ENCODE measurements around the gene PLA2G6.

The PLA2G6 gene

GRCh38 chr22:38142606-38143005, 39.0 kb downstream of the PLA2G6 start:
- Histone ChIP-seq H3K4me1 (ENCODE audit: control insufficient read depth, insufficient read depth, low read length) (peaks cover 6% of the 10 kb centered on the region), H3K9me3 (ENCODE audit: control insufficient read depth, low read length) (no peaks in the 10 kb centered on the region), H3K36me3 (ENCODE audit: control insufficient read depth, insufficient read depth, low read length) (peaks cover 6% of the 10 kb centered on the region), H3K27me3 (ENCODE audit: control insufficient read depth, insufficient read depth, low read length) (no peaks in the 10 kb centered on the region), H3K4me3 (ENCODE audit: low read length) (no peak overlapping the region), H3K9ac (ENCODE audit: low read length) (no peak overlapping the region)

DNA sequence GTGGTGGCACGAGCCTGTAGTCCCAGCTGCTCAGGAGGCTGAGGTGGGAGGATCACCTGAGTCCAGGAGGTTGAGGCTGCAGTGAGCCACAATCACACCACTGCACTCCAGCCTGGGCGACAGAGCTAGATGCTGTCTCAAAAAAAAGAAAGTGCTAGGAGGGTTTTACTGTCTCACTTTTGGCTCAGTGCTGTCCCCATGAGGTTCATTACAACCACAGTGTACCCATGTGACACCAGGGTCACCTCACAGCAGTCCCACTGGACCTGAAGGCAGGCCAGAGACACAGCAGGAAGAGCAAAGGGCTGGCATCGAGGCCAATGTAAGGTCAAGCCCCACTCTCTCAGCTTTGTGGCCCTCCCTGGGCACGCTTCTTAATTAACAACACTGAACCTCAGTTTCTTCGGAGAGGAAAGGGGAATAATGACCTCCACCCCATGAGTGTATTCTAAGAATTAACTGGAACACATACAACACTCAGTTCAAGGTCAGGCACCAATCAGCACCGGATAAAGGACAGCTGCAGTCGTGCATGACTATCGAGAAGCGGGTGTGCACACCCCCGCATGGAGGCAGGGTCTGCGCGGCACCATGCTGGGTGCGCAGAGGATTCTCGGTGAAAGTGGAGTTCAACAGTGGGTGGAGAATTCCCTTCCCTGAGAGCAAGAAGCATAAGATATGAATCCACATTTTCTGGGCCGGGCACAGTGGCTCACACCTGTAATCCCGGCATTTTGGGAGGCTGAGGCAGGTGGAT, 40.2 kb downstream of the PLA2G6 start:
- Histone ChIP-seq H3K9ac (ENCODE audit: low read length) (no peak overlapping the region), H3K36me3 (ENCODE audit: control insufficient read depth, insufficient read depth, low read length) (peaks cover 6% of the 10 kb centered on the region), H3K27me3 (ENCODE audit: control insufficient read depth, insufficient read depth, low read length) (no peaks in the 10 kb centered on the region), H3K4me1 (ENCODE audit: control insufficient read depth, insufficient read depth, low read length) (no peaks in the 10 kb centered on the region), H3K9me3 (ENCODE audit: control insufficient read depth, low read length) (no peaks in the 10 kb centered on the region), H3K4me3 (ENCODE audit: low read length) (no peak overlapping the region)

GRCh38 chr22:38139901-38140300, 41.7 kb downstream of the PLA2G6 start:
- no peaks in the 10 kb centered on the region for H3K9me3 ChIP-seq (ENCODE audit: control insufficient read depth, low read length)
- H3K27me3 ChIP-seq (ENCODE audit: control insufficient read depth, insufficient read depth, low read length), result no peaks in the 10 kb centered on the region
- peaks cover 6% of the 10 kb centered on the region for H3K36me3 ChIP-seq (ENCODE audit: control insufficient read depth, insufficient read depth, low read length)
- H3K4me1 ChIP-seq (ENCODE audit: control insufficient read depth, insufficient read depth, low read length), result peaks cover 4% of the 10 kb centered on the region
- no peak overlapping the region for H3K4me3 ChIP-seq (ENCODE audit: low read length)
- H3K9ac ChIP-seq (ENCODE audit: low read length), result no peak overlapping the region

DNA sequence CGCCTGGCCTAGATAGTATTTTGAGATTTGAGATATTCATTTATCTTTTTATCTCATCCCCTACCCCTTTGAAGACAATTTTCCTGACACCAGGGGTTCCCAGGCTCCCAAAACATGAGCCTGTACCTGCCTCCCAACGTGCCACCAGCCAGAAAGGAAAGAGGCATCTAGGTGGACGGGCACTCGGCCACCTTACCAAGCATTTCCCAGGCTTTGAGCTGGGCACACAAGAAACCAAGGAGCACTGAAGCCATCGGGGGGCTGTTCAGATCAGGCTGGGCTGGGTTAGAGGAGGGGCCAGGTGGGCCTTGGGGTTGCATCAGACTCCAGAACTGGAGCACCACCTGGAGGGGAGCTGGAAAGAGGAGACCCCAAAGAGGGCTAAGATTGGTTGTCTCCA, 42.7 kb downstream of the PLA2G6 start:
- H3K4me1 ChIP-seq (ENCODE audit: control insufficient read depth, insufficient read depth, low read length), result peaks cover 4% of the 10 kb centered on the region
- H3K36me3 ChIP-seq (ENCODE audit: control insufficient read depth, insufficient read depth, low read length), result peaks cover 6% of the 10 kb centered on the region
- H3K9ac ChIP-seq (ENCODE audit: low read length), result no peak overlapping the region
- no peaks in the 10 kb centered on the region for H3K9me3 ChIP-seq (ENCODE audit: control insufficient read depth, low read length)
- H3K27me3 ChIP-seq (ENCODE audit: control insufficient read depth, insufficient read depth, low read length), result no peaks in the 10 kb centered on the region
- H3K4me3 ChIP-seq (ENCODE audit: low read length), result no peak overlapping the region

GRCh38 chr22:38137876-38138687, 43.5 kb downstream of the PLA2G6 start:
- H3K4me1 ChIP-seq (ENCODE audit: control insufficient read depth, insufficient read depth, low read length), result peaks cover 4% of the 10 kb centered on the region

DNA sequence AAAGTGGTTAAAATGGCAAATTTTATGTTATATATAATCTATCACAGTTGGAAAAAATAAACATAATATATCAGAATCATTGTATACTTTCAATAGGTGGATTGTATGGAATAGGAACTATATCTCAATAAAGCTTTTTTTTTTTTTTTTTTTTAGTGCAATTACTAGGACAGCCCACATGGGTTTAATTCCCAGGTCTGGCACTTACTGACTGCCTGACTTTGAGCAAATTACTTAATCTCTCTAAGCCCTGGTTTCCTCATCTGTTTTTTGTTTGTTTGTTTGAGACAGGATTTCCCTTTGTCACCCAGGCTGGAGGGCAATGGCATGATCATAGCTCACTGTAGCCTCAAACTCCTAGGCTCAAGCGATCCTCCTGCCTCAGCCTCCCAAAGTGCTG, 45.0 kb downstream of the PLA2G6 start:
- H3K27me3 ChIP-seq (ENCODE audit: control insufficient read depth, insufficient read depth, low read length), result no peaks in the 10 kb centered on the region
- H3K9me3 ChIP-seq (ENCODE audit: control insufficient read depth, low read length), result no peaks in the 10 kb centered on the region
- H3K9ac ChIP-seq (ENCODE audit: low read length), result no peak overlapping the region
- no peak overlapping the region for H3K4me3 ChIP-seq (ENCODE audit: low read length)
- no peaks in the 10 kb centered on the region for H3K36me3 ChIP-seq (ENCODE audit: control insufficient read depth, insufficient read depth, low read length)
- peaks cover 4% of the 10 kb centered on the region for H3K4me1 ChIP-seq (ENCODE audit: control insufficient read depth, insufficient read depth, low read length)

More at GRCh38 chr22:38137876-38138687, 43.5 kb downstream of the PLA2G6 start:
- peaks cover 5% of the 10 kb centered on the region for H3K36me3 ChIP-seq (ENCODE audit: control insufficient read depth, insufficient read depth, low read length)
- no peaks in the 10 kb centered on the region for H3K27me3 ChIP-seq (ENCODE audit: control insufficient read depth, insufficient read depth, low read length)
- no peak overlapping the region for H3K4me3 ChIP-seq (ENCODE audit: low read length)
- H3K9me3 ChIP-seq (ENCODE audit: control insufficient read depth, low read length), result no peaks in the 10 kb centered on the region
- no peak overlapping the region for H3K9ac ChIP-seq (ENCODE audit: low read length)

DNA sequence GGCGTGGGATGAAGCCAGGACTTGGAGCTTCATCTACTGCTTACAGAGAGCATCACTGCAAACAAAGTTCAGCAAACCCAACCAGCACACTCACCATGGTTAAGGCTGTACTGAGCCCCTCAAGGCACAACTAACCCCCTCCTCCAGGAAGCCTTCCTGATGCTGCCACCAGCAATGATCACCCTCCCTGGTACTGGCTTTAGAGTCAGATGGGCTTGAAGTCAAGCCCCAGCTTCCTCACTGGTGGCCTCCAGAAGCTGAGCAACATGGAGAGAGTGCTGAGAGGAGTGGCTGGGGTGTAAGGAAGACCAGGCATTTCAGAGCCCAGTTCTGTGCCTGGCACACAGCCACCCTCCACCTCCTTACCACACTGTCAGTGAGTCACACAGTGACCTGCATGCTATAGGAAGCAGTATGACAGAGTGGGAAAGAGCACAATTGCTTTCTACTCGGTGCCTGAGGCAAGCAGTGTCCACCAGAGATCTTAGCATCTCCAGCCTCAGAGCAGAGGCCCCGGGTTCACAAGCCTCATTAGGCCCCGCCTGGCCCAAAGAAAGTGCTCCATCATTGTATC, 46.4 kb downstream of the PLA2G6 start:
- Histone ChIP-seq H3K9ac (ENCODE audit: low read length) (no peak overlapping the region), H3K27me3 (ENCODE audit: control insufficient read depth, insufficient read depth, low read length) (no peaks in the 10 kb centered on the region)

DNA sequence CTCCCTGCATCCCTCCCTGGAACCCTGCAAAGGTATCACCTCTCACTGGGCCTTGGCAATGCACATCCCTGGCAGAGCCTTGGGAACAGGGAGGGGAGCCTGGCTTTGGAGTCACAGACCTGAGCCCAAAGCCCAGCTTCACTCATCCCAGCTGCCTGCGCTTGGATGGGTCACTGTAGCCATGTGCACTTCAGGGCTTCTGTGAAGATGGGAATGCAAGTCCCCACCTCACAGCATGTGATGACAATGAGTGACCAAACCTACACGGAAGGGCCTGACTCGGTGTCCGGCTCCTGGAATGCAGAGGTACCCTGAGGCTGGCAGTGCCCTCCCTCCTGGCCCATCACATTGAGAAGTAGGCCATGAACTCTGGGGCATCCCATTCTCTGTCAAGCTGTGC, 48.3 kb downstream of the PLA2G6 start:
- Histone ChIP-seq H3K9ac (ENCODE audit: low read length) (no peak overlapping the region), H3K9me3 (ENCODE audit: control insufficient read depth, low read length) (no peaks in the 10 kb centered on the region), H3K4me3 (ENCODE audit: low read length) (no peak overlapping the region), H3K27me3 (ENCODE audit: control insufficient read depth, insufficient read depth, low read length) (no peaks in the 10 kb centered on the region), H3K36me3 (ENCODE audit: control insufficient read depth, insufficient read depth, low read length) (no peaks in the 10 kb centered on the region), H3K4me1 (ENCODE audit: control insufficient read depth, insufficient read depth, low read length) (peaks cover 4% of the 10 kb centered on the region)

More for the DNA sequence above, 46.4 kb downstream of the PLA2G6 start:
- H3K4me1 ChIP-seq (ENCODE audit: control insufficient read depth, insufficient read depth, low read length), result peaks cover 4% of the 10 kb centered on the region
- H3K9me3 ChIP-seq (ENCODE audit: control insufficient read depth, low read length), result no peaks in the 10 kb centered on the region
- H3K36me3 ChIP-seq (ENCODE audit: control insufficient read depth, insufficient read depth, low read length), result no peaks in the 10 kb centered on the region
- no peak overlapping the region for H3K4me3 ChIP-seq (ENCODE audit: low read length)

GRCh38 chr22:38132794-38133193, 48.8 kb downstream of the PLA2G6 start:
- Histone ChIP-seq H3K36me3 (ENCODE audit: control insufficient read depth, insufficient read depth, low read length) (no peaks in the 10 kb centered on the region), H3K9ac (ENCODE audit: low read length) (no peak overlapping the region), H3K27me3 (ENCODE audit: control insufficient read depth, insufficient read depth, low read length) (no peaks in the 10 kb centered on the region), H3K4me3 (ENCODE audit: low read length) (no peak overlapping the region), H3K9me3 (ENCODE audit: control insufficient read depth, low read length) (no peaks in the 10 kb centered on the region), H3K4me1 (ENCODE audit: control insufficient read depth, insufficient read depth, low read length) (peaks cover 4% of the 10 kb centered on the region)

- Histone ChIP-seq H3K4me3 (ENCODE audit: low read length) (no peak overlapping the region), H3K4me1 (ENCODE audit: control insufficient read depth, insufficient read depth, low read length) (peaks cover 4% of the 10 kb centered on the region), H3K36me3 (ENCODE audit: control insufficient read depth, insufficient read depth, low read length) (no peaks in the 10 kb centered on the region), H3K9me3 (ENCODE audit: control insufficient read depth, low read length) (no peaks in the 10 kb centered on the region), H3K27me3 (ENCODE audit: control insufficient read depth, insufficient read depth, low read length) (no peaks in the 10 kb centered on the region), H3K9ac (ENCODE audit: low read length) (no peak overlapping the region)
These were observed 49.5 kb downstream of the PLA2G6 start for GRCh38 chr22:38132136-38132535.

DNA sequence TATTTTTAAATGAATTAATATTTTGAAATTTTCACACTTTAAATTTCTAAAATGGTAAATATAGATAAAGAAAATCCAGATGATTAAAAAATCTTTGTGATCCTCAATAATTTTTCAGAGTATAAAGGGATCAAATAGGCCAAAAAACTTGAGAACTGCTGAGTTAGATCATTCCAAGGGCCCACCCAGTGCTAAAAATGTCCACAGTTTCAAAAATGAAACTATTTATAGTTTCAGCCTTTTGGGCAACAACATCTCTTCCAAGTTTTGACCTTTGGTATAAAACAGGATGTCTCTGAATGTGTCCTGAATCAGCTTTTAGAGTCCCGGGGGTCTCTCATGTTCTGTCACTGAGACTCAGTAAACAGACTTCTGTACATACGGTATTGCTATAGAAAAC, 50.2 kb downstream of the PLA2G6 start:
- H3K27me3 ChIP-seq (ENCODE audit: control insufficient read depth, insufficient read depth, low read length), result no peaks in the 10 kb centered on the region
- peaks cover 4% of the 10 kb centered on the region for H3K4me1 ChIP-seq (ENCODE audit: control insufficient read depth, insufficient read depth, low read length)
- no peaks in the 10 kb centered on the region for H3K36me3 ChIP-seq (ENCODE audit: control insufficient read depth, insufficient read depth, low read length)
- no peak overlapping the region for H3K9ac ChIP-seq (ENCODE audit: low read length)
- no peak overlapping the region for H3K4me3 ChIP-seq (ENCODE audit: low read length)
- H3K9me3 ChIP-seq (ENCODE audit: control insufficient read depth, low read length), result no peaks in the 10 kb centered on the region

- Histone ChIP-seq H3K9ac (ENCODE audit: low read length) (no peak overlapping the region), H3K4me3 (ENCODE audit: low read length) (no peak overlapping the region), H3K9me3 (ENCODE audit: control insufficient read depth, low read length) (no peaks in the 10 kb centered on the region), H3K4me1 (ENCODE audit: control insufficient read depth, insufficient read depth, low read length) (no peaks in the 10 kb centered on the region), H3K36me3 (ENCODE audit: control insufficient read depth, insufficient read depth, low read length) (no peaks in the 10 kb centered on the region), H3K27me3 (ENCODE audit: control insufficient read depth, insufficient read depth, low read length) (no peaks in the 10 kb centered on the region)
These were observed 51.8 kb downstream of the PLA2G6 start for GRCh38 chr22:38129856-38130255.

Data from mucosa of stomach (tissue), 1 donor.